ENCODE results near the gene DNAH3.

The DNAH3 gene

GRCh38 chr16:21078563-21078962 is 72.1 kb downstream of the DNAH3 start:
- TF ChIP-seq EZH2phosphoT487 (IDR thresholded peaks at IDR 0.05; ENCODE audit: borderline replicate concordance) (no peak), CTCF (conservative IDR thresholded peaks at IDR 0.05; ENCODE audit: low read length) (no peak)
- Histone ChIP-seq H4K20me1 (ENCODE audit: insufficient read depth, low read length, poor library complexity, severe bottlenecking) (no peaks in the 10 kb centered on the region), H3K9me3 (ENCODE audit: insufficient read depth, low read depth, low read length) (no peaks in the 10 kb centered on the region), H3K79me2 (ENCODE audit: insufficient read depth, low read length) (no peaks in the 10 kb centered on the region), H3K9ac (ENCODE audit: low read depth, low read length, poor library complexity, severe bottlenecking) (no peak overlapping the region), H3K36me3 (ENCODE audit: insufficient read depth, low read length) (no peaks in the 10 kb centered on the region), H3K27me3 (ENCODE audit: insufficient read depth, low read length, poor library complexity, severe bottlenecking) (no peaks in the 10 kb centered on the region), H3K4me2 (ENCODE audit: low read depth, low read length, poor library complexity, severe bottlenecking) (no peak overlapping the region), H2AFZ (ENCODE audit: low read length) (no peak overlapping the region), H3F3A (ENCODE audit: low read depth) (no peaks in the 10 kb centered on the region), H3K4me3 (ENCODE audit: low read length, poor library complexity, severe bottlenecking) (no peak overlapping the region), H3K4me1 (ENCODE audit: insufficient read depth, low read length, poor library complexity, severe bottlenecking) (no peaks in the 10 kb centered on the region), H3K9me2 (replicated peaks; ENCODE audit: low read depth, low read length) (no peaks in the 10 kb centered on the region)

- Histone ChIP-seq H3F3A (ENCODE audit: low read depth) (no peaks in the 10 kb centered on the region), H3K4me2 (ENCODE audit: low read depth, low read length, poor library complexity, severe bottlenecking) (no peak overlapping the region), H2AFZ (ENCODE audit: low read length) (no peak overlapping the region), H3K79me2 (ENCODE audit: insufficient read depth, low read length) (no peaks in the 10 kb centered on the region), H4K20me1 (ENCODE audit: insufficient read depth, low read length, poor library complexity, severe bottlenecking) (no peaks in the 10 kb centered on the region), H3K9me2 (replicated peaks; ENCODE audit: low read depth, low read length) (no peaks in the 10 kb centered on the region), H3K36me3 (ENCODE audit: insufficient read depth, low read length) (no peaks in the 10 kb centered on the region), H3K4me1 (ENCODE audit: insufficient read depth, low read length, poor library complexity, severe bottlenecking) (no peaks in the 10 kb centered on the region), H3K4me3 (ENCODE audit: low read length, poor library complexity, severe bottlenecking) (no peak overlapping the region), H3K9ac (ENCODE audit: low read depth, low read length, poor library complexity, severe bottlenecking) (no peak overlapping the region), H3K27me3 (ENCODE audit: insufficient read depth, low read length, poor library complexity, severe bottlenecking) (no peaks in the 10 kb centered on the region), H3K9me3 (ENCODE audit: insufficient read depth, low read depth, low read length) (no peaks in the 10 kb centered on the region)
- TF ChIP-seq EZH2phosphoT487 (IDR thresholded peaks at IDR 0.05; ENCODE audit: borderline replicate concordance) (no peak), CTCF (conservative IDR thresholded peaks at IDR 0.05; ENCODE audit: low read length) (no peak)
These were observed 74.3 kb downstream of the DNAH3 start for GRCh38 chr16:21076186-21076883.

- Histone ChIP-seq H3K36me3 (ENCODE audit: insufficient read depth, low read length) (no peaks in the 10 kb centered on the region), H3K9me2 (replicated peaks; ENCODE audit: low read depth, low read length) (no peaks in the 10 kb centered on the region), H4K20me1 (ENCODE audit: insufficient read depth, low read length, poor library complexity, severe bottlenecking) (no peaks in the 10 kb centered on the region), H2AFZ (ENCODE audit: low read length) (no peak overlapping the region), H3K79me2 (ENCODE audit: insufficient read depth, low read length) (no peaks in the 10 kb centered on the region), H3F3A (ENCODE audit: low read depth) (no peaks in the 10 kb centered on the region), H3K9me3 (ENCODE audit: insufficient read depth, low read depth, low read length) (no peaks in the 10 kb centered on the region), H3K4me3 (ENCODE audit: low read length, poor library complexity, severe bottlenecking) (no peak overlapping the region), H3K27me3 (ENCODE audit: insufficient read depth, low read length, poor library complexity, severe bottlenecking) (no peaks in the 10 kb centered on the region), H3K4me1 (ENCODE audit: insufficient read depth, low read length, poor library complexity, severe bottlenecking) (no peaks in the 10 kb centered on the region), H3K9ac (ENCODE audit: low read depth, low read length, poor library complexity, severe bottlenecking) (no peak overlapping the region), H3K4me2 (ENCODE audit: low read depth, low read length, poor library complexity, severe bottlenecking) (no peak overlapping the region)
- TF ChIP-seq EZH2phosphoT487 (IDR thresholded peaks at IDR 0.05; ENCODE audit: borderline replicate concordance): no peak
- TF ChIP-seq CTCF (conservative IDR thresholded peaks at IDR 0.05; ENCODE audit: low read length): no peak
These were observed 75.4 kb downstream of the DNAH3 start for GRCh38 chr16:21075252-21075651.

Data from Loucy (cell line).